Ectodermal cell (in vitro differentiated cells): ENCODE data around the gene ZNF888.
A peak's percentile ranks its signal among the peaks of the same experiment; 100 is the strongest.
"Not testable (repeated sequence)": the region's sequence is repeated elsewhere in the genome, so short reads cannot be mapped to it uniquely, and the experiment has no call there.

Source experiments
- H3K27ac ChIP-seq: 2 replicates; pipeline ENCODE4 v1.7.0; 2013; ENCODE audit warnings: mild to moderate bottlenecking, low read depth, low read length; ENCODE audit not compliant: insufficient read depth, poor library complexity, severe bottlenecking
- H3K27me3 ChIP-seq: 2 replicates; pipeline ENCODE4 v1.7.0; 2013; ENCODE audit warnings: mild to moderate bottlenecking, low read length; ENCODE audit not compliant: insufficient read depth, control insufficient read depth, poor library complexity, severe bottlenecking
- H3K36me3 ChIP-seq: one replicate; pipeline ENCODE4 v1.7.0; 2013; ENCODE audit warnings: low read length; ENCODE audit not compliant: control insufficient read depth, insufficient read depth
- H3K4me1 ChIP-seq: one replicate; pipeline ENCODE4 v1.7.0; 2013; ENCODE audit warnings: low read length; ENCODE audit not compliant: control insufficient read depth, insufficient read depth
- H3K4me3 ChIP-seq: 2 replicates; pipeline ENCODE4 v1.7.0; 2013; ENCODE audit warnings: low read depth, low read length, control low read depth; ENCODE audit not compliant: insufficient read depth
- H3K9me3 ChIP-seq: 2 replicates; pipeline ENCODE4 v1.7.0; 2013; ENCODE audit warnings: mild to moderate bottlenecking, low read length, moderate library complexity; ENCODE audit not compliant: control insufficient read depth
- whole genome bisulfite sequencing, 2 experiments: methylation state at CpG; one replicate each; pipeline ENCODE4 v1.1.7; 2013; ENCODE audit warnings: missing lambda C conversion rate in 2 of 2; 5-methylcytosine and 5-hydroxymethylcytosine counted together

ZNF888 gene

GRCh38 chr19:52904052-52904780, 19.0 kb downstream of the ZNF888 start:
- H3K27ac ChIP-seq, H3K4me1 ChIP-seq, H3K9me3 ChIP-seq, H3K4me3 ChIP-seq, H3K27me3 ChIP-seq: not testable (repeated sequence)
- WGBS, 2 experiments = 89% methylated on average over 14 of the region's 16 CpGs
- H3K36me3 ChIP-seq = peaks cover 11% of the 10 kb centered on the region

GRCh38 chr19:52901842-52902241, 21.4 kb downstream of the ZNF888 start:
- H3K4me1 ChIP-seq = no peaks in the 10 kb centered on the region
- H3K36me3 ChIP-seq = peaks cover 1% of the 10 kb centered on the region
- H3K27ac ChIP-seq = no peak overlapping the region
- H3K27me3 ChIP-seq = no peaks in the 10 kb centered on the region
- H3K9me3 ChIP-seq = no peaks in the 10 kb centered on the region
- WGBS, 2 experiments = 88 to 91% methylated on average over 3 of the region's 3 CpGs
- no peak overlapping the region for H3K4me3 ChIP-seq

- H3K9me3 ChIP-seq, H3K4me1 ChIP-seq, H3K36me3 ChIP-seq, H3K27ac ChIP-seq, H3K4me3 ChIP-seq, H3K27me3 ChIP-seq: not testable (repeated sequence)
- WGBS, 2 experiments = 86 to 89% methylated on average over 10 of the region's 10 CpGs
Measured at GRCh38 chr19:52898596-52898995, 24.6 kb downstream of the ZNF888 start.

GRCh38 chr19:52898101-52898500, 25.1 kb downstream of the ZNF888 start:
- Histone ChIP-seq H3K36me3 (no peaks in the 10 kb centered on the region), H3K27ac (peak overlapping the region; percentile 18), H3K9me3 (no peaks in the 10 kb centered on the region), H3K4me1 (no peaks in the 10 kb centered on the region), H3K4me3 (peak overlapping the region; percentile 87), H3K27me3 (no peaks in the 10 kb centered on the region)
- 63 to 67% methylated on average over 15 of the region's 15 CpGs for WGBS, 2 experiments

- Histone ChIP-seq H3K4me1 (no peaks in the 10 kb centered on the region), H3K4me3 (peak within 1 kb of the TSS; percentile 87), H3K27me3 (no peaks in the 10 kb centered on the region), H3K36me3 (no peaks in the 10 kb centered on the region), H3K9me3 (no peaks in the 10 kb centered on the region), H3K27ac (peak within 1 kb of the TSS; percentile 78)
- 0 to 1% methylated on average over 56 of the region's 56 CpGs for WGBS, 2 experiments
Measured at GRCh38 chr19:52897138-52897935, 25.9 kb downstream of the ZNF888 start, which contains the start of gene ZNF320. Gene ZNF320 (minus strand): TSS chr19:52897635. CDS start chr19:52890255, 7,380 bp downstream.

- H3K36me3 ChIP-seq = no peaks in the 10 kb centered on the region
- 44 to 45% methylated on average over 24 of the region's 24 CpGs for WGBS, 2 experiments
Measured at GRCh38 chr19:52896431-52897137, 26.6 kb downstream of the ZNF888 start.

GRCh38 chr19:52891336-52891735, 31.9 kb downstream of the ZNF888 start:
- Histone ChIP-seq H3K36me3 (peaks cover 18% of the 10 kb centered on the region), H3K27me3 (no peaks in the 10 kb centered on the region), H3K4me3 (no peak overlapping the region), H3K27ac (no peak overlapping the region), H3K9me3 (no peaks in the 10 kb centered on the region), H3K4me1 (no peaks in the 10 kb centered on the region)
- WGBS, 2 experiments = 82 to 84% methylated on average over 4 of the region's 4 CpGs

More at GRCh38 chr19:52896431-52897137, 26.6 kb downstream of the ZNF888 start:
- no peaks in the 10 kb centered on the region for H3K4me1 ChIP-seq
- H3K9me3 ChIP-seq = no peaks in the 10 kb centered on the region
- peak overlapping the region; percentile 87 for H3K4me3 ChIP-seq
- no peaks in the 10 kb centered on the region for H3K27me3 ChIP-seq
- peak overlapping the region; percentile 78 for H3K27ac ChIP-seq

- Histone ChIP-seq H3K36me3 (peaks cover 24% of the 10 kb centered on the region), H3K4me3 (no peak overlapping the region), H3K27ac (no peak overlapping the region), H3K4me1 (no peaks in the 10 kb centered on the region), H3K9me3 (no peaks in the 10 kb centered on the region), H3K27me3 (no peaks in the 10 kb centered on the region)
- 96 to 98% methylated on average over 4 of the region's 4 CpGs for WGBS, 2 experiments
Measured at GRCh38 chr19:52889931-52890330, 33.3 kb downstream of the ZNF888 start.

GRCh38 chr19:52889076-52889475, 34.2 kb downstream of the ZNF888 start:
- H3K36me3 ChIP-seq = peaks cover 33% of the 10 kb centered on the region
- 95% methylated on average over 6 of the region's 7 CpGs for WGBS, 2 experiments
- no peaks in the 10 kb centered on the region for H3K9me3 ChIP-seq
- no peak overlapping the region for H3K27ac ChIP-seq
- no peaks in the 10 kb centered on the region for H3K27me3 ChIP-seq
- H3K4me3 ChIP-seq = no peak overlapping the region
- no peaks in the 10 kb centered on the region for H3K4me1 ChIP-seq

GRCh38 chr19:52880895-52881389, 42.3 kb downstream of the ZNF888 start:
- WGBS, 2 experiments = 90 to 94% methylated on average over 11 of the region's 11 CpGs
- no peaks in the 10 kb centered on the region for H3K9me3 ChIP-seq
- H3K36me3 ChIP-seq = peaks cover 64% of the 10 kb centered on the region
- H3K27me3 ChIP-seq = no peaks in the 10 kb centered on the region
- no peak overlapping the region for H3K4me3 ChIP-seq
- H3K27ac ChIP-seq = no peak overlapping the region
- H3K4me1 ChIP-seq = no peaks in the 10 kb centered on the region
